Liver (tissue), 9 donors: Measurements from ENCODE around the gene VWA5B2. TPM values are rescaled to one million over a fixed set of nuclear protein-coding genes. Genes with fewer than 3 reads are reported as not detected.
A peak's percentile ranks its signal among the peaks of the same experiment; 100 is the strongest.

Source experiments
- DNase-seq: peaks from one replicate; pipeline ENCODE4 v3.0.0-alpha.2; 2017; ENCODE audit warnings: low spot score
- H3K27ac ChIP-seq, 2 donors: one replicate each; pipeline ENCODE4 v1.7.0; 2013; ENCODE audit warnings: inconsistent platforms in 2 of 2, low read length in 2 of 2, control low read depth in 1 of 2, low read depth in 1 of 2, mild to moderate bottlenecking in 1 of 2
- H3K27me3 ChIP-seq, 4 donors: one replicate each; pipeline versions ENCODE4 v1.6.1 to v1.7.0; 2013; ENCODE audit warnings: low read length in 3 of 4, inconsistent platforms in 1 of 4, mild to moderate bottlenecking in 1 of 4, moderate library complexity in 1 of 4; ENCODE audit not compliant: control insufficient read depth in 4 of 4, insufficient read depth in 4 of 4
- H3K36me3 ChIP-seq, 4 donors: one replicate each; pipeline versions ENCODE4 v1.6.1 to v1.7.0; 2013; ENCODE audit warnings: low read length in 3 of 4, mild to moderate bottlenecking in 3 of 4, low read depth in 1 of 4, moderate library complexity in 1 of 4; ENCODE audit not compliant: control insufficient read depth in 4 of 4, insufficient read depth in 3 of 4
- H3K4me1 ChIP-seq, 4 donors: one replicate each; pipeline versions ENCODE4 v1.6.1 to v1.7.0; 2013; ENCODE audit warnings: low read length in 3 of 4, mild to moderate bottlenecking in 3 of 4, moderate library complexity in 1 of 4; ENCODE audit not compliant: control insufficient read depth in 4 of 4, insufficient read depth in 4 of 4
- H3K4me3 ChIP-seq, 3 donors: one replicate each; pipeline versions ENCODE4 v1.6.1 to v1.7.0; 2013; ENCODE audit warnings: low read length in 3 of 3, control low read depth in 1 of 3, low read depth in 1 of 3, mild to moderate bottlenecking in 1 of 3
- H3K9ac ChIP-seq, 2 donors: one replicate each; pipeline ENCODE4 v1.7.0; 2013; ENCODE audit warnings: low read length in 2 of 2, mild to moderate bottlenecking in 2 of 2, moderate library complexity in 2 of 2, control low read depth in 1 of 2, low read depth in 1 of 2
- H3K9me3 ChIP-seq, 4 donors: one replicate each; pipeline versions ENCODE4 v1.6.1 to v1.7.0; 2013; ENCODE audit warnings: low read length in 3 of 4; ENCODE audit not compliant: control insufficient read depth in 4 of 4
- ATF3 ChIP-seq: IDR thresholded peaks from 2 replicates; pipeline ENCODE4 v1.6.1; 2016; ENCODE audit warnings: antibody characterized with exemption
- CTCF ChIP-seq: fragments of 150-350 bp; IDR thresholded peaks from 2 replicates; pipeline ENCODE4 v1.5.1; 2017; ENCODE audit warnings: improper control_type of control experiment, low read depth, low read length; ENCODE audit not compliant: missing input control
- FOXA1 ChIP-seq: IDR thresholded peaks from 2 replicates; pipeline ENCODE4 v1.6.1; 2016; ENCODE audit warnings: antibody characterized with exemption
- HNF4A ChIP-seq, 2 donors: conservative IDR thresholded peaks; 2 replicates each; pipeline ENCODE4 v1.6.1; 2016; ENCODE audit warnings: antibody characterized with exemption in 2 of 2, mild to moderate bottlenecking in 2 of 2
- HNF4G ChIP-seq: IDR thresholded peaks from 2 replicates; pipeline ENCODE4 v1.6.1; 2016; ENCODE audit warnings: antibody characterized with exemption
- JUND ChIP-seq, 2 donors: IDR thresholded peaks; 2 replicates each; pipeline ENCODE4 v1.6.1; 2016; ENCODE audit warnings: antibody characterized with exemption in 2 of 2
- RAD21 ChIP-seq, 2 donors: IDR thresholded peaks; 2 replicates each; pipeline ENCODE4 v1.6.1; 2016; ENCODE audit warnings: antibody characterized with exemption in 2 of 2, mild to moderate bottlenecking in 2 of 2
- RXRA ChIP-seq, 2 donors: IDR thresholded peaks; 2 replicates each; pipeline ENCODE4 v1.6.1; 2017 to 2018; ENCODE audit warnings: antibody characterized with exemption in 2 of 2, mild to moderate bottlenecking in 1 of 2
- SP1 ChIP-seq: IDR thresholded peaks from 2 replicates; pipeline ENCODE4 v1.6.1; 2018; ENCODE audit warnings: antibody characterized with exemption, mild to moderate bottlenecking
- TAF1 ChIP-seq: conservative IDR thresholded peaks from 2 replicates; pipeline ENCODE4 v1.6.1; 2016; ENCODE audit warnings: antibody characterized with exemption, mild to moderate bottlenecking
- YY1 ChIP-seq: IDR thresholded peaks from 2 replicates; pipeline ENCODE4 v1.6.1; 2016; ENCODE audit warnings: antibody characterized with exemption, mild to moderate bottlenecking
- WGBS: extraction: QIAGEN DNeasy Blood & Tissue Kit; methylation state at CpG from one replicate; pipeline ENCODE4 v1.1.7; 2013; 5-methylcytosine and 5-hydroxymethylcytosine counted together
- polyA plus RNA-seq, 2 donors: library from polyadenylated mRNA; stranded (reverse) in 1 of 2; unstranded in 1 of 2; fragments of 200-250 nt in 1 of 2; fragments of >200 nt in 1 of 2; fragmentation: Nextera tagmentation in 1 of 2; extraction: Ambion mirVana in 1 of 2; gene quantifications; one replicate each; pipeline versions ENCODE4 v1.2.1 to v1.2.3, GENCODE V29; 2013 to 2015
- total RNA-seq, 2 donors: library from RNA; depleted of rRNA; stranded (reverse); fragments of >200 nt; gene quantifications; one replicate each; pipeline ENCODE4 v1.2.3, GENCODE V29; 2014
- donor health status: healthy.
- donor health status: healthy.
- donor health status: healthy.
- donor health status: healthy.
- donor health status: healthy.

Gene VWA5B2
- total and polyA plus RNA-seq, 4 donors: under 0.01 to 0.14 (median 0.08) TPM; not detected in 1

DNA sequence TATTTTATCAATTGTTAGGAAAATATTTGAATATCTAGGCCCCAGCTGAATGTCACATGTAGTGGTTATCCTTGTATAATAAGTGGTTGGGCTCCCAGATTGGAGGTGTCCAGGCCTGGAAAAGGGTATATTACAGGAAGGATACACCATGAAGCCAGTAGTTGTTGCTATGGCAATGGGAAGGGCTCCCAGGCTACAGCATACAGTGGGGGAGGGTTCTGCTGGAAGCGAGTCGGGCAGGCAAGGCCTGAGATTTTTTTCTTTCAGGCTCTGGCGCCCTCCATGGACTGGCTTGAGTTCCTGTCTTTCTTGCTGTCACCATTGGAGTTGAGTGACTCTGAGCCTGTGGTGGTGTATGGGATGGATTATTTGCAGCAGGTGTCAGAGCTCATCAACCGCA lies 55.3 kb downstream of the VWA5B2 start:
- Histone ChIP-seq H3K36me3 (no peaks in the 10 kb centered on the region), H3K9me3 (no peaks in the 10 kb centered on the region), H3K27ac (no peak overlapping the region), H3K9ac (no peak overlapping the region), H3K27me3 (no peaks in the 10 kb centered on the region), H3K4me1 (no peaks in the 10 kb centered on the region), H3K4me3 (no peak overlapping the region)
- no peak for DNase-seq
- TF ChIP-seq JUND (IDR thresholded peaks at IDR 0.05): no peak
- TF ChIP-seq RAD21 (IDR thresholded peaks at IDR 0.05): peak; percentile 73 to 81
- TF ChIP-seq CTCF: peak; percentile 42
- TF ChIP-seq RXRA (IDR thresholded peaks at IDR 0.05): no peak
- WGBS: 22% methylated on average over 4 of the region's 4 CpGs

GRCh38 chr3:184289426-184289938 lies 60.1 kb downstream of the VWA5B2 start:
- peak; percentile 67 for DNase-seq
- H3K9me3 ChIP-seq: no peaks in the 10 kb centered on the region
- H3K4me3 ChIP-seq: no peak overlapping the region
- no peak overlapping the region for H3K27ac ChIP-seq
- WGBS: 11% methylated on average over 10 of the region's 10 CpGs
- no peaks in the 10 kb centered on the region for H3K27me3 ChIP-seq
- no peak overlapping the region for H3K9ac ChIP-seq
- H3K4me1 ChIP-seq: no peaks in the 10 kb centered on the region
- H3K36me3 ChIP-seq: no peaks in the 10 kb centered on the region
- TF ChIP-seq HNF4A (conservative IDR thresholded peaks at IDR 0.05) (peak in 1 of 2 donors; percentile 18), TAF1 (no peak), CTCF (peak; percentile 46), RAD21 (IDR thresholded peaks at IDR 0.05) (peak; percentile 85 to 88)

- H3K4me1 ChIP-seq: no peaks in the 10 kb centered on the region
- TF ChIP-seq ATF3 (no peak), FOXA1 (no peak), HNF4A (conservative IDR thresholded peaks at IDR 0.05) (no peak), YY1 (no peak), SP1 (no peak), HNF4G (no peak)
- H3K4me3 ChIP-seq: no peak overlapping the region
- no peaks in the 10 kb centered on the region for H3K36me3 ChIP-seq
- no peaks in the 10 kb centered on the region for H3K9me3 ChIP-seq
- H3K27me3 ChIP-seq: no peaks in the 10 kb centered on the region
- WGBS: 89% methylated on average over 10 of the region's 10 CpGs
- no peak overlapping the region for H3K9ac ChIP-seq
- no peak overlapping the region for H3K27ac ChIP-seq
- DNase-seq: no peak
These were observed 60.9 kb downstream of the VWA5B2 start for GRCh38 chr3:184290331-184290730.
